HG02870 (cell line): ENCODE measurements around the gene ZNF574.

Experiments
- ATAC-seq: cut with Tn5 transposase; IDR thresholded peaks from one replicate; pipeline ENCODE4 v1.9.1; 2021; ENCODE audit warnings: mild to moderate bottlenecking, moderate library complexity; ENCODE audit not compliant: unreplicated experiment

ZNF574 gene

DNA sequence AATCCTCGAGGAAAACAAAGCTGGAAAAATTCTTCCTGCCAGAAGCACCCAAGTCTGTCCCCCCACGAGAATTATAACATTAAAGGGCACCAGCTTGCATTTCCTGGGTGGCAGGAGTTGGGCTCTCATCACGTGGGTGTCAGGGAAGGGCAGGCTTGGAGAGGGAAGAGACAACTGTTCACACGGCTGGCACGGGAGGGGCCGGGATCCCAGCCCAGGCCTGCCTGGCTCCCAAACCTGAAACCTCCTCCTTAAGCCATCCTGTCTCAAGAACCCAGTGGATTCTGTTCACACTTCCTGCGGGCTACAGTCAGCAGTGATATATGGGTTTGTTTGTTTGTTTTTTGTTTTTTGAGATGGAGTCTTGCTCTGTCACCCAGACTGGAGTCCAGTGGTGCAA is 18.1 kb upstream of the ZNF574 start:
- ATAC-seq, result no peak

GRCh38 chr19:42059196-42059595 is 16.8 kb upstream of the ZNF574 start:
- ATAC-seq, result no peak

- no peak for ATAC-seq
Observed at GRCh38 chr19:42060117-42060516, 15.8 kb upstream of the ZNF574 start.

- ATAC-seq, result no peak
Observed at GRCh38 chr19:42062381-42062780, 13.6 kb upstream of the ZNF574 start.

GRCh38 chr19:42064432-42064831 is 11.5 kb upstream of the ZNF574 start:
- no peak for ATAC-seq

DNA sequence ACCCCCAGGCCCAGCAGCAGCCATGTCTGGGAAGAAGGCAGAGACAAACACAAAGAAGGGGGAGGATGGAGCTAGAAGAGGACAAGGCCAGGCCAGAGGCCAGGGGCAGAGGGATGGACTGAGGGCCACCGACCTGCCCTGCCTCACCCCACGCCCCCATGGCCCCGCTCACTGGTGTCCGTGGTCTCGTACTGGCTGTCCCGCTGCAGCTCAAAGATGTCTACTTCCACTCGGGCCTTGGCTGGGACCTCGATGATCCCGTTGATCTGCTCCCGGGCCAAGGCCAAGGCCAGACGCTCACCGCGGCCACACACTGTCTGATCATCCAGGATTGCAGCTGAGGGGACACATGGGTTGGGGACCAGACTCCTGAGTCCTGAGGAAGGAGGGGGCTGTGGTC is 10.9 kb upstream of the ZNF574 start:
- no peak for ATAC-seq

DNA sequence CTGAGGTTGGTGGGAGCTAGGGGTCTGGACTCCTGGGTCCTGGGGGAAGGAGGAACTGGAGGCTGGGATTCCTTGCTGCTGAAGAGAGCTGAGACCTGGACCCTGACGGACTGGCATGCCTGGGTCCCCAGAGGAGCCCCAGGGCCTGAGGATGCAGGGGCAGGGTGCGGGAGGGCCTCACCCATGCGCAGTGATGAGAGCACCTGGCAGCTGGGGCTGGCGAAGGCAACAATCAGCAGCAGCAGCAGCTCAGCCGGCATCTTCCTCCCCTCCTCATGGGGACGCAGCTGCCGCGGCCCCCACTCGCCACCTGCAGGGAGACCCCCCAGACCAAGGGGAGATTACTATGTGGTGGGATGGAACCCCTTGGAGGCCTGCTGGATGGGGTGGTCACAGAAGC is 10.5 kb upstream of the ZNF574 start:
- no peak for ATAC-seq

GRCh38 chr19:42066075-42066754 is 9.8 kb upstream of the ZNF574 start:
- ATAC-seq, result no peak

DNA sequence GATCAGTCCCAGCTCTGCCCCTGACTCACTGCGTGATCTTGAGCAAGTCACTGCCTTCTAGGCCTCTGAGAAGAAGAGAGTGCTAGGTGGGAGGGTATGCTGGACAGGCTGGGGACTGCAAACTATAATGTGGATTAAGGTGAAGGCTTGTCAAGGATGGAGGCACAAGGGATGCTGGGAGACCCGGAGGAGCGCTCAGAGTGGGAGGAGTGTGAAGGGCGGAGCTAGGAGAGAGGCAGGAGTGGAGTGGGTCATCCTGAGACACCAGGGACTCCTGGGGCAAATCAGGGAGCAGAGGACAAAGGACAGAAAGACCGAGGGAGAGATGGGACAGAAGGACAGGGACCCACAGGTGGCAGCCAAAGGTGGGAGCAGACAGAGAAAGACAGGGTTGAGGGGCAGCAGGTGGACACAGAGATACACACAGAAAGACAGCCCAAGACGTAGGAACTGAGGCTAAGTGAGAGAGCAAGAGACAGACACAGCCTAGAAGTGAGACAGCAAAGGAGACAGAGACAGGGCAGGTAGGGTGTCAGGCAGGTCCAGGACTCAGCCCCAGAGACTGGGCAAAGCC is 8.6 kb upstream of the ZNF574 start:
- no peak for ATAC-seq

DNA sequence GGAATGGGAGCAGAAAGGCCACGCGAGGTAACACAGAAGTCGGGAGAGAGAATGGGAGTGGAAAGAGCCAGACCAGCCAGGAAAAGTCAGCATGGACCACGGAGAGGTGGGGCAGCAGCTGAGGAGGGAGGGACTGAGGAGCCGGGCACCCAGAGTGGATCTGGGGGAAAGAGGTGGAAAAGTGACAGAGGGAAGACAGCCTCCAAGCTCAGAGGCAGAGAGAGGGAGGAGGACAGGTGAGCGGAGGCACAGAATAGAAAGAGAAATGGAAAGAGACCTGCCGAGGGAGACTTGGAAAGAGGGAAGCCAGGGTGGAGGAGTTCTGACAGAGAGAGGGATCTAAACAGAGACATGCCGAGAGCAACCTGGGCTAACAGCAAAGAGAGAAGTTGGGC is 7.6 kb upstream of the ZNF574 start:
- no peak for ATAC-seq

GRCh38 chr19:42068756-42069571 is 7.0 kb upstream of the ZNF574 start:
- no peak for ATAC-seq

GRCh38 chr19:42069619-42070351 is 6.2 kb upstream of the ZNF574 start, which contains the start of gene GRIK5:
GRIK5 (minus strand) TSS chr19:42070206; CDS start chr19:42065770, 4,436 bp downstream.
- no peak for ATAC-seq

DNA sequence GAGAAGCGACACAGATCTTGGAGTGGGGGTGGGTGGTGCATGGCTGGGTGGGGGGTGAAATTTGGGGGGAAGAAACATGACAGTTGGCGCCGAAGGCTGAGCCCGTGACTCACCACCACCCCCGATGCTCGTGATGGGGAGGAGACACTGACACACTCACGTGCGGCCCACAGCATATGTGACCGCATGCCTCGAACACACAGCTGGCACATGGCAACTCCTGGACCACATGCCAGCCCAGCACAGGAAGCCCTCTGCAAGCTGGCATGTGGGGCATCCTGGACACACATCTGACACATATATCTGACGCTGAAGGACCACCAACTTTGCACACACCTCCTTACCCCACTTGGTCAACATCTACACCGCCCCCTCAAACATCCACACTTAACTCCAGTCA is 4.7 kb upstream of the ZNF574 start:
- ATAC-seq, result no peak

DNA sequence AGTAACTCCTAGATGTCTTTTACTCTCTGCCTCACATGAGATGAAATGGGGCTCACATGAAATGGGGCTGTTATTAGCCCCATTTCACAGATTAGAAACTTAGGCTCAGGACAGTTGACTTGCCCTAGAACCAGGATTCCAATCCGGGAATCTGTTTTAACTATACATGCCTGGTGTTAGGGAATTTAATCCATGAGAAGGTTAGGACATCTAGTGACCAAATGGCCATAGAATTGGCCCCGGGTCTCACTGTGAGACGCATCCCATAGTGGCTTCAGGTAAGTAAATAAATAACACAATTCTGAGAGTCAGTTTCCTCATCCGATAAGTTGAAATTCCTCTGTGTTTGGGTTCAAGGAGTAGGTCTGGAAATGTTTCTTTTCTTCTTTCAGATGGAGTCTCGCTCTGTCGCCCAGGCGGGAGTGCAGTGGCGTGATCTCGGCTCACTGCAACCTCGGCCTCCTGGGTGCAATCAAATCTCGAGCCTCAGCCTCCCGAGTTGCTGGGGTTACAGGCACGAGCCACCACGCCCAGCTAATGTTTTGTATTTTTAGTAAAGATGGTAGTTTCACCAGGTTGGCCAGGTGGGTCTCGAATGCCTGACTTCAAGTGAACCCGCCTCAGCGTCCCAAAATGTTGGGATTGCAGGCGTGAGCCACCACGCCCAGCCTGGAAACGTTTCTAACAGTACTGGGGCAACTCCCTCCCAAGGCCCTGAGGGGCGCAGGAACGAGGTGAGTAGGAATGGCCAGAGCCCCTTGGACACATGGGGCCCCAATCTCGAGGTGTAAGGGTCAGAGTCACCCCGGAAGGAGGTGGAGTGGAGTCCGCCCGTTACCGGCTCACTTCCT is 1.2 kb upstream of the ZNF574 start:
- ATAC-seq, result no peak

DNA sequence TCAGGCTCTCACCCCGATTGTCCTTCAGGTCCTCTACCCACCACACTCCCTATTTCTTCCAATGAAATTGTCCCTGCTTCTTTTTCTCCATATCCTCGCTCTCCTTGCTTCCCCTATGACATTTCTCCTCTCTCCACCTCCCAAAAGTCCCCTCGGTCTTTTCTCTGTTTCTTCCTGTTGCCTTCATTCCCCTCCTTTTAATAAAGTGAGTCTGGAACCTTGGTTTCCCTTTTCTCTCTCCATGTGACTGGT is 676 bp upstream of the ZNF574 start:
- ATAC-seq, result no peak

- no peak for ATAC-seq
Observed at GRCh38 chr19:42076380-42076944, 496 bp downstream of the ZNF574 start.

DNA sequence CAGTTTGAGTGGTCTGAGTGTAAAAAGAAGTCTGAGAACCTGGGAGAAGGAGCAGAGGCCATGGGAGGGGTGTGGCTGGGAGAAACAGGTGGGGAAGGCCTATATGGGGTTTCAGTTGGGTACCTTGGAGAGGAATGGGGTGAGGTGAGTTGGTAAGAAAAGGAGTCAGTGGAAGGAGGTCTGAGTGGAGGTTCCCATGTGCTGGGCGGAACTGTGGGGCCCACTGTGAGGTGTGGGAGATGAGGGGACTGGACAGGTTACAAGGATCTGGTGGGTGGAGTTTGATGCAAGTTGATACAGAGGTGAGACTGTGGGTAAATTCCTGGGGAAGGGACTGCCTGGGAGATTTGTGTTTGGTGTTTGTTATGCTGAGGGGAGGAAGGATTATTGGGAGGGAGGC is 2.1 kb downstream of the ZNF574 start:
- ATAC-seq, result no peak

GRCh38 chr19:42078538-42079275 is 2.7 kb downstream of the ZNF574 start:
- no peak for ATAC-seq

DNA sequence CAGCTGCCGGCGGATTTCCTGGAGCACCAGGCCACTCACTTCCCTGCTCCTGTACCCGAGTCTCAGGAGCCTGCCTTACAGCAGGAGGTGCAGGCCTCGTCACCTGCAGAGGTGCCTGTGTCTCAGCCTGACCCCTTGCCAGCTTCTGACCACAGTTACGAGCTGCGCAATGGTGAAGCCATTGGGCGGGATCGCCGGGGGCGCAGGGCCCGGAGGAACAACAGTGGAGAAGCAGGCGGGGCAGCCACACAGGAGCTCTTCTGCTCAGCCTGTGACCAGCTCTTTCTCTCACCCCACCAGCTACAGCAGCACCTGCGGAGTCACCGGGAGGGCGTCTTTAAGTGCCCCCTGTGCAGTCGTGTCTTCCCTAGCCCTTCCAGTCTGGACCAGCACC is 3.3 kb downstream of the ZNF574 start:
- no peak for ATAC-seq
